ENCODE results near the gene FOCAD. TPM values are rescaled to one million over a fixed set of nuclear protein-coding genes. Genes with fewer than 3 reads are reported as not detected.

FOCAD gene
- total RNA-seq, 1 donor from 2014 or later, result 48.2 TPM

DNA sequence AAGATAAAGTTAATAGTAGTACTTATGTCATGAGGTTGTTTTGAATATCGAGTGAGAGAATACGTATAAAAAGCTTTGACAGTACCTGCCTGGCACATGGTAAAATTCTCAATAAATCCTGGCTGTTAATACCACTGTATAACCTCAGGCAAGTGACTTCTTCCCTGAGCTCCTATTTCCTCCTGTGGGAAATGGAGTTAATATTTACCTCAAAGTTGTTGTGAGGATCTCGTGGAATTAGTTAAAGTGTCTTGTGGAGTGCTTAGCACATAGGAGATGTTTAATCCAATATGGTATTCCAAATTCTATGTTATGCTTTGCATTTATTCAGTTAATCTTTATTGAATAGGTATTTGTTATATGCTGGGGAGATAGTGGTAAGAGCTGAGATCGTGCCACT lies 18.5 kb downstream of the FOCAD start:
- FAIRE-seq, result no peak
- no peak overlapping the region for H3K27ac Mint-ChIP-seq (ENCODE audit: unreplicated experiment)

DNA sequence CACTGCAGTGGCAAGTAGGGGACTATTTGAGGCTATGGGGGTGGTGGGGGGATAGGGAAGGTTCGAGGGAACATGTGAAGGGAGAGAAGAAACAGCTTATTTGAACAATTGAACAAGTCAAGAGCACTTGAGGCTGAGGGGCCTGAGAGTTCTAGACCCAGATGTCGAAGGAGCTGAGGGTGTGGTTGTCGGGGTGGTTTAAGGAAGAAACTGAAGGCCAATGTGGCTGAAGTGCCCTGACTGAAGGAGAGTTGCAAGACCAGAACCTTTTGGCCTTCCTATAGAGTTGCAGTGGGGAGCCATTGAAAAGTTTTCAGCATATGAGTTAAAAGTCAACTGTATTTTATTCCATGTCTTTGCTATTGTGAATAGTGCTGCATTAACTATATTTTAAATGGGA lies 19.1 kb downstream of the FOCAD start:
- peaks cover 44% of the 10 kb centered on the region for H4K20me1 ChIP-seq (ENCODE audit: insufficient read depth, low read length)
- DNase-seq (ENCODE audit: low read depth), result no peak
- H3K4me3 ChIP-seq (ENCODE audit: insufficient read depth, low read depth, low read length), result no peak overlapping the region
- no peaks in the 10 kb centered on the region for H3K9me3 Mint-ChIP-seq (ENCODE audit: unreplicated experiment)
- H3K9me3 ChIP-seq (ENCODE audit: insufficient read depth, low read depth, low read length), result no peaks in the 10 kb centered on the region
- no peaks in the 10 kb centered on the region for H3K4me1 ChIP-seq (ENCODE audit: insufficient read depth, low read length)
- H3K4me2 ChIP-seq (ENCODE audit: low read length), result no peak overlapping the region
- no peaks in the 10 kb centered on the region for H3K27me3 Mint-ChIP-seq (ENCODE audit: low read depth, unreplicated experiment)
- no peak overlapping the region for H3K27ac Mint-ChIP-seq (ENCODE audit: unreplicated experiment)
- TF ChIP-seq EZH2 (IDR thresholded peaks at IDR 0.05; ENCODE audit: insufficient read depth, low read length), result no peak
- TF ChIP-seq, protein P1, sequence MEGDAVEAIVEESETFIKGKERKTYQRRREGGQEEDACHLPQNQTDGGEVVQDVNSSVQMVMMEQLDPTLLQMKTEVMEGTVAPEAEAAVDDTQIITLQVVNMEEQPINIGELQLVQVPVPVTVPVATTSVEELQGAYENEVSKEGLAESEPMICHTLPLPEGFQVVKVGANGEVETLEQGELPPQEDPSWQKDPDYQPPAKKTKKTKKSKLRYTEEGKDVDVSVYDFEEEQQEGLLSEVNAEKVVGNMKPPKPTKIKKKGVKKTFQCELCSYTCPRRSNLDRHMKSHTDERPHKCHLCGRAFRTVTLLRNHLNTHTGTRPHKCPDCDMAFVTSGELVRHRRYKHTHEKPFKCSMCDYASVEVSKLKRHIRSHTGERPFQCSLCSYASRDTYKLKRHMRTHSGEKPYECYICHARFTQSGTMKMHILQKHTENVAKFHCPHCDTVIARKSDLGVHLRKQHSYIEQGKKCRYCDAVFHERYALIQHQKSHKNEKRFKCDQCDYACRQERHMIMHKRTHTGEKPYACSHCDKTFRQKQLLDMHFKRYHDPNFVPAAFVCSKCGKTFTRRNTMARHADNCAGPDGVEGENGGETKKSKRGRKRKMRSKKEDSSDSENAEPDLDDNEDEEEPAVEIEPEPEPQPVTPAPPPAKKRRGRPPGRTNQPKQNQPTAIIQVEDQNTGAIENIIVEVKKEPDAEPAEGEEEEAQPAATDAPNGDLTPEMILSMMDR (IDR thresholded peaks at IDR 0.05; ENCODE audit: insufficient read depth, low read depth, low read length), result no peak
- no peaks in the 10 kb centered on the region for H3K36me3 ChIP-seq (ENCODE audit: insufficient read depth, low read length)
- H3K4me3 Mint-ChIP-seq (ENCODE audit: unreplicated experiment), result no peak overlapping the region
- no peak for FAIRE-seq
- peaks cover 10% of the 10 kb centered on the region for H3K4me1 Mint-ChIP-seq (ENCODE audit: low read depth, unreplicated experiment)
- H3K9ac ChIP-seq (ENCODE audit: low read length), result no peak overlapping the region
- no peak overlapping the region for H3K27ac ChIP-seq (ENCODE audit: low read depth, low read length)
- H3K36me3 Mint-ChIP-seq (ENCODE audit: low read depth, unreplicated experiment), result peaks cover 5% of the 10 kb centered on the region
- no peaks in the 10 kb centered on the region for H3K27me3 ChIP-seq (ENCODE audit: insufficient read depth, low read length)
- H2AFZ ChIP-seq (ENCODE audit: low read depth, low read length), result no peak overlapping the region
- H3K79me2 ChIP-seq (ENCODE audit: insufficient read depth, low read length), result peaks cover 28% of the 10 kb centered on the region

More for the DNA sequence above, 18.5 kb downstream of the FOCAD start:
- Mint-ChIP-seq H3K27me3 (ENCODE audit: low read depth, unreplicated experiment) (no peaks in the 10 kb centered on the region), H3K4me1 (ENCODE audit: low read depth, unreplicated experiment) (peaks cover 10% of the 10 kb centered on the region), H3K9me3 (ENCODE audit: unreplicated experiment) (no peaks in the 10 kb centered on the region), H3K36me3 (ENCODE audit: low read depth, unreplicated experiment) (peaks cover 5% of the 10 kb centered on the region), H3K4me3 (ENCODE audit: unreplicated experiment) (no peak overlapping the region)
- no peak for TF ChIP-seq EZH2 (IDR thresholded peaks at IDR 0.05; ENCODE audit: insufficient read depth, low read length)
- TF ChIP-seq, protein P1 (IDR thresholded peaks at IDR 0.05; ENCODE audit: insufficient read depth, low read depth, low read length), result no peak
- no peaks in the 10 kb centered on the region for H3K4me1 ChIP-seq (ENCODE audit: insufficient read depth, low read length)
- H3K4me2 ChIP-seq (ENCODE audit: low read length), result no peak overlapping the region
- H3K27ac ChIP-seq (ENCODE audit: low read depth, low read length), result no peak overlapping the region
- H3K4me3 ChIP-seq (ENCODE audit: insufficient read depth, low read depth, low read length), result no peak overlapping the region
- H3K9me3 ChIP-seq (ENCODE audit: insufficient read depth, low read depth, low read length), result no peaks in the 10 kb centered on the region
- no peaks in the 10 kb centered on the region for H3K36me3 ChIP-seq (ENCODE audit: insufficient read depth, low read length)
- no peak for DNase-seq (ENCODE audit: low read depth)
- H3K9ac ChIP-seq (ENCODE audit: low read length), result no peak overlapping the region
- no peak overlapping the region for H2AFZ ChIP-seq (ENCODE audit: low read depth, low read length)
- peaks cover 31% of the 10 kb centered on the region for H3K79me2 ChIP-seq (ENCODE audit: insufficient read depth, low read length)
- peaks cover 41% of the 10 kb centered on the region for H4K20me1 ChIP-seq (ENCODE audit: insufficient read depth, low read length)
- no peaks in the 10 kb centered on the region for H3K27me3 ChIP-seq (ENCODE audit: insufficient read depth, low read length)

DNA sequence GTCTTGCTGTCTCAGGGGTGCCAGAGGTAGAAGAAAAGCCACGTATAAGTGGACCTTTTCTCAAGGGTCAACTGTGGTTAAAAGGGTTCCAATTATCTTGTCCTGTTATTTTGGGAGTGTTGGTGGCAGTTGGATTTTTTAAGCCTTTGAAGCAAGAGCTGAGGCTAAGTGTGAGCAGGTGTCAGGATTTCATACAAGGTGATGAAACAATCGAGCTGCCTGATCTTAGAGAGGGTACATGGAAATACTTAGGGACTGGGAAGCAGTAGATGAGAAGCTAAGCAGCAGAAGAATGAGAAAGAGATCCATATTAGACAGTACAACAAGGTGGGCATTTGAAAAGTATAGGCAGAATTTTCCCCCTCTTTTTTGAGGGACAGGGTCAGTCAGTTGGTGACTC lies 23.6 kb downstream of the FOCAD start:
- DNase-seq (ENCODE audit: low read depth) (no peak), FAIRE-seq (no peak)
- no peak overlapping the region for H3K4me3 Mint-ChIP-seq (ENCODE audit: unreplicated experiment)
- Histone ChIP-seq H2AFZ (ENCODE audit: low read depth, low read length) (no peak overlapping the region), H3K9ac (ENCODE audit: low read length) (no peak overlapping the region), H3K4me2 (ENCODE audit: low read length) (no peak overlapping the region), H3K4me3 (ENCODE audit: insufficient read depth, low read depth, low read length) (no peak overlapping the region), H3K27me3 (ENCODE audit: insufficient read depth, low read length) (no peaks in the 10 kb centered on the region), H3K79me2 (ENCODE audit: insufficient read depth, low read length) (peaks cover 39% of the 10 kb centered on the region), H3K9me3 (ENCODE audit: insufficient read depth, low read depth, low read length) (no peaks in the 10 kb centered on the region), H4K20me1 (ENCODE audit: insufficient read depth, low read length) (peaks cover 45% of the 10 kb centered on the region), H3K36me3 (ENCODE audit: insufficient read depth, low read length) (no peaks in the 10 kb centered on the region), H3K27ac (ENCODE audit: low read depth, low read length) (no peak overlapping the region), H3K4me1 (ENCODE audit: insufficient read depth, low read length) (no peaks in the 10 kb centered on the region)
- H3K4me1 Mint-ChIP-seq (ENCODE audit: low read depth, unreplicated experiment), result peaks cover 2% of the 10 kb centered on the region
- TF ChIP-seq EZH2 (IDR thresholded peaks at IDR 0.05; ENCODE audit: insufficient read depth, low read length), result no peak
- TF ChIP-seq, protein P1 (IDR thresholded peaks at IDR 0.05; ENCODE audit: insufficient read depth, low read depth, low read length), result no peak
- H3K9me3 Mint-ChIP-seq (ENCODE audit: unreplicated experiment), result no peaks in the 10 kb centered on the region
- H3K27me3 Mint-ChIP-seq (ENCODE audit: low read depth, unreplicated experiment), result no peaks in the 10 kb centered on the region
- no peak overlapping the region for H3K27ac Mint-ChIP-seq (ENCODE audit: unreplicated experiment)
- peaks cover 6% of the 10 kb centered on the region for H3K36me3 Mint-ChIP-seq (ENCODE audit: low read depth, unreplicated experiment)
